Stimulated activated CD8-positive, alpha-beta memory T cell treated with anti-CD3 and anti-CD28 coated beads, Interleukin-4, amount 100 ng/mL, for 4 hours (primary cell): ENCODE data around the gene SNED1.

Experiments used
- DNase-seq, 2 donors: peaks; one replicate each; pipeline ENCODE4 v3.0.0-alpha.2; 2020; ENCODE audit warnings: low read depth in 2 of 2, low spot score in 1 of 2

Gene SNED1

GRCh38 chr2:240991378-240992263, 6.8 kb upstream of the SNED1 start:
- no peak for DNase-seq

GRCh38 chr2:240992572-240993291, 5.7 kb upstream of the SNED1 start:
- DNase-seq: no peak

- DNase-seq: no peak
Observed at GRCh38 chr2:240993446-240994170, 4.8 kb upstream of the SNED1 start.

GRCh38 chr2:240994171-240994896, 4.1 kb upstream of the SNED1 start:
- DNase-seq: no peak

GRCh38 chr2:240995041-240996021, 3.1 kb upstream of the SNED1 start:
- no peak for DNase-seq

- no peak for DNase-seq
Observed at GRCh38 chr2:240996161-240996833, 2.1 kb upstream of the SNED1 start.

- no peak for DNase-seq
Observed at GRCh38 chr2:240996834-240997140, 1.6 kb upstream of the SNED1 start.

GRCh38 chr2:240997141-240997855, 1.1 kb upstream of the SNED1 start:
- DNase-seq: no peak

- DNase-seq: no peak
Observed at GRCh38 chr2:240998706-240998994, 232 bp downstream of the SNED1 start.

- no peak for DNase-seq
Observed at GRCh38 chr2:240998995-240999791, 775 bp downstream of the SNED1 start.

GRCh38 chr2:240999873-241000541, 1.6 kb downstream of the SNED1 start:
- DNase-seq: no peak

GRCh38 chr2:241000831-241001321, 2.5 kb downstream of the SNED1 start:
- no peak for DNase-seq

GRCh38 chr2:241001413-241002274, 3.2 kb downstream of the SNED1 start:
- DNase-seq: no peak

GRCh38 chr2:241002275-241003046, 4.0 kb downstream of the SNED1 start:
- no peak for DNase-seq

- no peak for DNase-seq
Observed at GRCh38 chr2:241003047-241003360, 4.6 kb downstream of the SNED1 start.

GRCh38 chr2:241003369-241003768, 5.0 kb downstream of the SNED1 start:
- no peak for DNase-seq
